T-helper 9 cell (primary cell): ENCODE results near the gene ARHGAP4.

Source experiments
- DNase-seq: peaks from one replicate; pipeline ENCODE4 v3.0.0-alpha.2; 2020
- total RNA-seq, 2 donors: gene quantifications; one replicate each; lab custom pipeline; 2026; lab: John Stamatoyannopoulos, UW

The ARHGAP4 gene
- 255 to 485 reads per million in 2 donors for total RNA-seq

DNA sequence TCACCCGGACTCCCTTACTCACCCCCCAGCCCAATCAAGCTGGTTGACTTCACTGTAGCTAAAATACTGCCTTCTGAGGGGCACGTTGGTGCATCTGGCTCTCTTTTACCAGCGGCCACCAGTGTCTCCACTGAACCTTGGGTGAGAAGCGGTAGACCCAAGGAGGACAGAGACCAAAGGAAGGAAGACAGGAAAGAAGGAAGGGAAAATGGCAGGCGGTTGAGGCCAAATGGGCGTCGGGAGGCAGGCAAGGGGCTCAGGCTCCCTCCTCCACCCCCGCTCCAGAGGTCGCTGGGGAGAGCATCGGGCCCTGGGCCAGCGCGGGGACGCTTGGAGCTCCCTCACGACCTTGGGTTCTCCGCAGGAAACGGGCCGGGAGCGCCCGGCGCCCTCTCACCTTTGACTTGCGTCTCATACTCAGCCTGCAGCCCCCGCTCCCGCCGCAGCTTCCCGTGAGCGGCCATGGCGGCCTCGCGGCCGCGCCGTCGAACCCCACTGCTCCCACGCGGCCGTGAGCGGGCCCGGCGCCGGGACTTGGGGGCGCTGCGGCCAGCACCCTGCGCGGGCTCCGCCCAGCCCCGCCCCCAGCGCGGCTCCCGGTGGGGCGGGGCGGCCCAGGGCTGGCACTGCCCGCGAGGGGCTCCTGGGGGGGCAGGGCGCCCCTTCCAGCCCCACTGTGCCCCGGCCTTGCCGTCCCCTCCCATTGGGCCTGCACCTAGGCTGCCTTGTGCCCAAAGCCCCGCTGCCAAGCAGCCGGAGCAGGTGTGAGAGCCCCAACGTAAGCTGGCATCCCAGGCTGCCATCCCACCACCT lies at the start of gene ARHGAP4:
ARHGAP4 (minus strand) TSS at position 526 of the 813 bp plus-strand sequence; CDS start at position 464, 62 bp downstream.
- peak; percentile 32 for DNase-seq

DNA sequence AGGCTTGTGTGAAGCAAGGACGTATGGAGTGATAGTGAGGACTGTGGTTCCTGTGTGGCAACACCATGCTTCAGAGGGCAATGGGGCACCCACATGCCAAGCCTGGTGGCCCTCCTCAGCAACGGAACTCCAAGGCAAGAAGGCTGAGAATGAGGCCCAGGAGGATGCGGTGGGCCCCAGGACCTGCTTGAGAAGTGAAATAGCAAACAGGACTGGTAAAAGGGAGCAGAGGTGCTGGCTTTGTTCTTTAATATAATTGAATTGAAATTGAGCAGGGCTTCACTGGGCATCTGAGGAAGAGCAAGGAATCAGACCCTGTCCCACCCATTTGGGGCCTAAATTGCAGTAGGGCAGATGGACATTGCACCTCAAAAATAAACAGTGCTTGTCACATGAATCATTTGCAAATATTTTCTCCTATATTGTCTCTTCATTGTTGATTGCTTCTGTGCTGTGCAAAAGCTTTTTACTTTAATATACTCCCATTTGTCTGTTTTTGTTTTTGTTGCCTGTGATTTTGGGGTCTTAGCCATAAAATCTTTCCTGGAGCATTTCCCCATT lies 48.7 kb upstream of the ARHGAP4 start:
- DNase-seq = no peak

DNA sequence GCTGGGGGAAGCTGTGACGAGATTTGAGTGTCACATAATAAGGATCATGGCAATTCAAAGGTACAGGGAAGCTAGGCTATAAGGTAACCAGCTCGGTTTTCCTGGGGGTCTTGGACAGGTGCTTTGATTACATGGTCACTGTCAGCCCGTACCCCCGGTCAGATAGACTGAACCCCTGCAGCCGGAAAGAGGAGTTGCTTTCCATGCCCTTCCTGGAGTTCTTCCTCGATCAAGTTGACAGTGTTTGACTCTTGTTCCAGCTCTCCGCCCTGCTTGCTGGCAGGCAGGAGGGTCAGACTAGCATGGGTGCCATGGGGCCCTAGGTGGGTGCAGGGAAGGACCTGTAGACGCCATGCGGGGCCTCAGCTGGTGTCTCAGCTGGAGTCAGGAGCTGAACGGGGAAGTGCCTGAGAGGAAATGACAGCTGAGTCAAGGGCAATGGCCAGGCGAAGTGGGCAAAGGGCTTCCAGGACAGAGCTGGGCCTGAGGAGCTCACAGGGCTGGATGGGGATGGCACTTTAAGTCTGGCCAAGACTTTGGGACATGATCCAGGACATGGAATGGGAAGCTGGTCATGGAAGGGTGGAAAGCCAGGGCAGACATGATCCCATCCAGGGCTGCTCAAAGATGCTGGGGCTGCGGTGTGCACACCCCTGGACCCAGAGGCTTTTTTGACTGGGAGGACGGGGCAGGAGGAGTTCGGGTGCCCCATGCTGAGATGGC lies 48.1 kb upstream of the ARHGAP4 start:
- DNase-seq = no peak

DNA sequence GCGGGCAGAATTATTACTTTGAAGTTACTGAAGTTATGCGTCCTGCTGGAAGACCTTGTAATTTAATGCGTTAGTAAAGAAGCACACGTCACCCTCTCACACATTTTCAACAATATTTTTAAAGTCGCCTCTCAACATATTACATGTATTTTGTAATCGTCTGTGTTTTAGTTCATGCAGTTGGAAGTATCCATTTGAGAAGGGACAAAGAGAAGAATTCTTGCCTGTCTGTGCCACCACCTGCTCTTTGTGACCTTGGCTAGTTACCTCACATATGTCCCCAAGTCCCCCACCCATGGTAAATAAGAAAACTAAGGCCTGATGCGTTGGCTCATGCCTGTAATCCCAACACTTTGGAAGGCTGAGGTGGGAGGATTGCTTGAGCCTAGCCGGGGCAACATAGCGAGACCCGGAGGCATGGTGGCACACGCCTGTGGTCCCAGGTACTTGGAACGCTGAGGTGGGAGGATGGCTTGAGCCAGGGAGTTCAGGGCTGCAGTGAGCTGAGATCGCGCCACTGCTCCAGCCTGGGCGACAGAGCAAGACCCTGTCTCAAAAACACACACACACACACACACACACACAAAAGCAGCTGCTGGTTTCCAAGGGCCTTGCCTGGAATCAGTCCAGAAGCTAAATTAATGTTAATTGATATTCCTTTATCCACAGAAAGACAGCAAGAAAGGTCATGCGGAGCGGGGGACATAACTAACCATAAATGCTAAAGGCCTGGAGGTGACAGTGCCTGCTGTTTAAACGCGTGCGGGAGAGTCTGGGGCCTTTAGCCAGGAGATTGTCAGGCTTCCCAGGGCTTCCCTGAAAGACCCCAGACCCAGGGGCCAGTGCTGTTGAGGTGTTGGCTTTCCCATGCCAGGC lies 47.3 kb upstream of the ARHGAP4 start:
- DNase-seq = no peak

DNA sequence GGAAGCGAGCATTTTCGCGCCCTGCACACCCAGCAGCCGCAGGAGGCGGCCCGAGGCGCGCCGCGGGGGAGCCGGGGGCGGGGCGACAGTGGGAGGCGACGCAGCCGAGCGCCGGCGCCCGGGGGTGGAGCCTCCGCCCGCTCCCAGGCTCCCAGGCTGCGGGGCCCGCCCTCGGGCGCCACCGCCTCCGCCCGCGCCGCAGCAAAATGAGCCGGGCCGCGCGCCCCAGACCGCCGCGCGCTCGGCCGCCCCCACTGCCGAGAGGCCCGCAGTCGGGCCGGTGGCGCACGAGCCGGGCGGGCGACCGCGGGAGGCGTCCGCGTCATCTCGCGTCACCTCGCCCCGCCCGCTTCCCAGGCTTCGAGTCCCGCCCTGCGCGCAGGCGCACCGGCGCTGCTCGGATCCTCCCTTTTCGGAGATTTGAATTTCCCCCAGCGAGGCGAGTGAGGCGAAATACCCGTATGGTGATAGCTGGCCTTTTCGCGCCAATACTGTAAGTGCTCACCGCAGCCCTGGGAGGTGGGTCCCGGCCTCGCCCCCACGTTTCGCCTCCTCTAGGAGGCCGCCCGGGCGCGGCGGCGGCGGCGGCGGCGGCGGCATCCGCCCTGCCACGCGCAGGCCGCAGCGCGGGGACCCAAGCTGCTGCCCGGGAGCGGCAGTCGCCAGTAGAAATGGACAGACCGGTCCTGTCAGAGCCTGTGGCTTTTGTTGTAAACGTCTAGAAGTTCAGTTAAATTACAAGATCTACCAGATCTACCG lies 46.5 kb upstream of the ARHGAP4 start, which contains the start of gene TMEM187:
TMEM187 (plus strand) TSS at position 387 of the 759 bp plus-strand sequence. CDS start 9,309 bp downstream, outside the sequence.
- peak; percentile 84 for DNase-seq

DNA sequence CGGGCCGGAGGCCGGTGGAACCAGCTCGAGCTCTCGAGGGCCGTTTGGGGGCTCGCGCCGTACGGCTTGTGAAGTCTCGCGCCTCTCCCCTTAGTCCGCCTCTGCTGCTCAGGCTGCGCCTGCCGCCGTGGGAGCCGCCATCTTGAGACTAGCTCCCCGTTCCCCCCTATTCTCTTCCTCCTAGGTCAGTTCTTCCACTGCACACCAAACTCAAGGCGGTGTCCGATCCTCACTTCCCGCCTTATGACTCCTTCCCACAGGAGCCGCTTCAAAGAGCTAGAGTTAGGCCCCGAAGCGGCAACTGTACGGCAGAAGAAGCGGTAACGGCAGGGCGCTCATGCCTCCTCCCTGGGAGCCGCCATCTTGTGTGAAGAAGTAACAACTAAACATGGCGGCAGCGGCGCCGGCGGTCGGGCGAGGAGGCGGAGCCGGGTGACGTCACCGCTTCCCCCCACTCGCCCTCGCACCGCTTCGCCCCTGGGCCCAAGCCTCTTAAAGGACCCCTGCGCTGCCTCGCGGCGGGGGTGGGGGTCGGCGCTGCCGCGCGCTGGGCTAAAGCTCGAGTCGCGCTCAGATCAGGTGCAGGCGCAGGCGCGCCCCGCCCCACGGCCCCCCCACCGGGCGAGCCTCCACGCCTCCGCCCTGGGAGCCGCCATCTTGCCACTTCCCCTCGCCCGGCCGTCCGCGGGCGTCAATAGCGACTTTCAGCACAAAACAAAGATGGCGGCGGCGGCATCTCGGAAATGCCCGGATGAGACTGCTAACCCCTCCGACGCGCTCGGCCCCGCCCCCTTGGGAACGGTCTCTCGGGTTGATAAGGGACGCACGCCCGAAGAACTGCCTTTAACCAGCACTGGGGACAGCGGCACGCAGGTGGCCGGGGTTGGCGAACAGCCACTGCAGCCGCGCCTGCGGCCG lies 45.6 kb upstream of the ARHGAP4 start, which contains the start of gene HCFC1:
HCFC1 (minus strand) TSS at position 369 of the 918 bp plus-strand sequence. CDS start 978 bp downstream, outside the sequence.
- DNase-seq = peak; percentile 88

DNA sequence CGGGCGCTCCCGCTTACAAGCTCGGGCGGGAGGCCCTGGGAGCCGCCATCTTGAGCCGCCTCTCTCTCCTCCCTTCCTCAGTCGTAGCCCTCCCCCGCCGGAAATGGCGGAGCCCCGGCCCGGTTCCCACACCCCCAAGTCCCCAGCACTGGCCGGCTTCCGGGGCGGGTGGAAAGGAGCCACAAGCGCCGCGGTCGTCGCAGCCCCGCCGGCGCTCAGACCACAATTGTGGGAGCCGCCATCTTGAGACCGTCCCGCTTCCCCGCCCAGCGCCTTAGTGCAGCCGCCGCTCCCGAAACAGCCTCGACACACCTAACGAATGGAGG lies 45.0 kb upstream of the ARHGAP4 start:
- DNase-seq = peak; percentile 86

DNA sequence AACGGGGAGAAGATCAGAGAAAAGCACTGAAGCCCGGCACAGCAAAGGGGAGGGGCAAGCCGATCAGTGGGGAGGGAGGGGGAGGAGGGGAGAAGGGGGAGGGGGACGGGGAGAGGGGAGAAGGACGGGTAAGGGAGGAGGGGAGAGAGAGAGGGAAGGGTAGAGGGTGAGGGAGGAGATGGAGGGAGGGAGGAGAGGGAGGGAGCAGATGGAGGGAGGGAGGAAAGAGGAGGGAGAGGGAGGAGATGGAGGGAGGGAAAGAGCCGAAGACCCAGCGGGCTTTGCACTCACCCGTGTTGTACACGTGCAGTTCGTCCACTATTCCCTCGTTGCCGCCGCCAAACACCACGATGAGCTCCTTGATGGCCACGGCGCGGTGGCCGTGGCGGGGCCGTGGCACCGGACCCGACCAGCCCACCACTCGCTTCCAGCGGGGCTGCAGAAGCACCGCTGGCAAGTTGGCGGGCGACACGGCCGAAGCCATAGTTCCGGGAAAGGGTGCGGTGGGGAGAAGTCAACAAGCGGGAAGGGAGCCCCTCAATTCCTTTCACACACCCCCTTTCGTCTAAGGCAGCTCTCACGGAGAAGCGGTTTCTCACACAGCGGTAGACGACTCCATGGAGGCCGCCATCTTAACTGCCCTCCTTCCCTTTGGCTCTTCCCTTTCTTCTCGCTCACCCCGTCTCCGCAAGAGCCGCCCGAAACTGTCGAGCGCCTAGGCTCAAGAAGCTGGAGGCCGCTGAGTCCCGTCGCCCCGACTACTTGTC lies 44.5 kb upstream of the ARHGAP4 start:
- DNase-seq = no peak

DNA sequence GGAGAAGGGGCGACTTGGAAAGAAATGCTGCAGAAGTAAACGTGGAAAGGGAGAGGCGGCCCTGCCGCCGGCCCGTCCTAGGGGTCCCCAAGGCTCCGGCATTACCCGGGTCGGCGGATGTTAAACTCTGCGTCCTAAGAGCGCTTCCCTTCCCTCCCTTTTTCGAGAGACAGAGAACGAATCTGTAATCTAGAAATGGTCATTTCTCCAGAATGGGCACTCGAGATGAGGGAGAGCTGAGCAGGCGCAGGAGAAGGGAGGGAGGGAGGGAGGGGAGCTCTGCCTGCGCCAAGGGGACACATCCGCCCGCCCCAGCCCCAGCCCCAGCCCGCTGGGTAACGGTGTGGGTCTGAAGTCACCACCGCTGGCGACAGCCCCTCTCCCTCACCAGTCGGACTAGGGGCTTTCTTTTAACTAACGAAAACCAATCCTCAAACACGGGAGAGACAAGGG lies 43.9 kb upstream of the ARHGAP4 start:
- no peak for DNase-seq

DNA sequence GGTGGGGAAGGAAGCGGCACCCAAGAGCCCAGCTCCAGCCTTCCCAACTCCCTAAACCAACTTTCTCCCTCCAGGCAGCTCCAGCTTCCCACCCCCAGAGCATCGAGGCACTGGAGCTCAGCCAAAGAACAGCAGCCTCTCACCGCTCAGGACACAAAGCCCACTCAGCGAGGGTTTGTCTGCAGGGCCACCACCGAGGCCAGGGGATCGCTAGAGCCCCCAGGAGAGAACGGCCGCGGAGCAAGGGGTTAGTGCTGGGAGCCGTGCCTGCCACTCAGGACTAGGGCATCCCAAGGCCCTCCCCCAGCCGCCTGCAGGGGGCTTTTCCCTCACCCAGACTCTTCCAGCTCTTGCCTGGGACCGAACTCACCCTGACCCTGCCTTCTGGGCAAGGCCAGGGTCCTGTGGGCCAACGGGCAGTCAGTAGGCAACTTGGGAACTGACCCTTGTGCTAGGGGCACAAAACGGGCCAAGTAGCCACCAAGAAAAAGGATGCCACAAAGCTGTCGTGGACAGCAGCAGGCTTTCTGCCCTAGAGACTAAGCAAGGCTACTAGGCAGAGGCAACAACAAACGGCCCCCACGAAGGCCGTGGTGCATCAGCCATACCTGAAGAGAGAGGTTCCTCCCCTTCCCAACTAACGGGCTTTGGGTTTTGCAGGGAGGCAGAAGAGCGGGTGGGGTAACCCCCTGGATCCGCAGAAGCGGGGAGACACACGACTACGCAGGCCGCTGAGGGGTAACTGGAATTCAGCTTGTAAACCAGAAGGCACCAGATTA lies 43.2 kb upstream of the ARHGAP4 start:
- no peak for DNase-seq

DNA sequence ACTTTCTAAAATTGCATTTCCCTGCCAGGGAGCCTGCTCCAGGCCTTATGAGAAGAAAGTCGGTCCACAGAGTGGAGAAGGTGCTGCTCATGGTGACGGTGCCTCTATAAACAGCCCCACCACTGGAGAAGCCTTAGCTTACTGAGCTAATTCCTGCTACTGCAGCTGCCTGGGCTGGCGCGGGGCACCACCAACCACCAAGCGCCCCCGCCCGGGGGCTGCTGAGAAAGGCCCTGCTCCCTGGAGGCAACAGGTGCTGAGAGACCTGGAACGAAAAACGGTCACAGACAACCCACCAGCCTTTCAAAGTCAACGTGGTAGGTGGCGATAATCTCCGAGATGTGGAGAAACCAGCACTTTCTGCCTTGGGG lies 42.7 kb upstream of the ARHGAP4 start:
- no peak for DNase-seq

DNA sequence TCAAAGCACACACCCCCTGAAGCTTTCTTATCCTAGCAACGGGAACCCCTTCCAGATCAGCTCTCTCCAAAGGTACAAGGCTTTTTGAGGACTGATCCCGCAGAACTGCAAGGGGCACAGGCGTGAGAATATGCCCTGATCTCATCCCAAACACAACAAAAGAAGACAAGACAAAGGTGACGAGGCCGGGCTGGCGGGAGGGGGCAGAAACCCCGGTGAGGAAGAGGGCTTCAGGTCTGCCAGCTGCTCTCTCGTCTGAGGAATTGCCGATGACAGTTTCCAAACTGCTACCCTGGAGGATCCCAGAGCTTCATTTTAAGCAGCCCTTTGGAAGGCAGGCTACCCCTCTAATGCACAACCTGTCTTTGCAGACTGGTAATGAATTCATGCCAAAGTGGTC lies 42.2 kb upstream of the ARHGAP4 start:
- DNase-seq = no peak

DNA sequence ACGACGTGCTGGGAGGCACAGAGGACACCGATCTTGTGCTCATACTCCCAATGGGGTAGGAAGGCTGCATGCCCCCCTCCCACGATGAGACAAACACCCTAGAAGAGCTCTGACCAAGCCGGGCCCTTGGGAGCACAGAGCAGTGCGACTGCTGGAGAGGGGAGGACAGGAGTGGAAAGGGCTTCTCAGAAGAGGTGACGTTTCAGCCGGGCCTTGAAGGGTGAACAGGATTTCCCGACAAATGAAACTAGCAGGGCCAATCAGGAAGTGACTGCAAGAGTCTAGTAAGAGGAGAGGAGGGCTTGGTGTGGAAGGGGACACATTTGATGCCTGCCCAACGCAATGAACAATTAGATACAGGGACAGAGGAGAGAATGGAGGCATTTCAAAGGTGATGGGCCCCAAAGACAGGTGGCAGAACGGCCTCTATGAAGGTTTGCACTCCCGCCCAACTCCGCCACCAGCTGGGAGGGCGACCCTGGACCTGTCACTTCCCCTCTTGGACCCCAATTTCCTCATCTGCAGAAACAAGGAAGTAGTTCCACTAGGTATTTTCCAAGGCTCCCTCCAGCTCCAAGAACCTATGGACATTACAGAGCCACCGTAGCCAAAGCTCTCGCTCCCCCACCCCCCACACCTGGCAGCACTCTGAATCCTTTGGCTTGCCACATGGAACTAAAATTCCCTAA lies 41.6 kb upstream of the ARHGAP4 start:
- no peak for DNase-seq

DNA sequence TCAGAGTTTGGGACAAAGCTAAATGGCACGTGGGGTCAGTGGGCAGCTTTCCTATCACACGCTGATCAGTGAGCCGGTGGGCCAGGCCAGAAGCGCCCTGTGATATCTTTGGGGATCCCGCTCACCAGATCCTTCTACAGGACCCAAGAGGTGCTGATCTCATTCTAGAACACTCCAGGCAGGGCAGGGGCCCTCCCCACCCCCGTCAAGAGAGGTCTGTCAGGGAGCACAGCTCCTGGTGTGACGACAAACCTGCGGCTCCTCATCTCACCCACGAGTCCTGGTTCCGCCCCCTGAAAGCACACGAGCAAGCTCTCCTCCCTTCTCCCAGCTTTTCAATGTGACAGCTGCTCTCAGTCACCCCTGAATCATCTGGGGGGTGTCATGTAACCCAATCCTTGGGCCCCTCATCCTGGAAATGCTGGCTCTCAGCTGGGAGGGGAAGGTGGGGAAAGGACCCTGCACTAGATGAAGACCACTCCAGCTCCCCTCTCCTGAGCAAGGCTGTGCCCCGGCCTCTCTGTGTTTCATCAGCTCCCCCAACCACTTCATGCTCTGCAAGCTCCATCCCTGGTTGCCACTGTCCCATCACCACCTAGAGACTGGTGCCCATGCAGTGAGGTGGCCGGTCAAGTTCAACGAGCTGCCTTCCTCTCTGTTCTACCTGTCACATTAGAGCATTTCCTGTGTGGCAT lies 40.9 kb upstream of the ARHGAP4 start:
- DNase-seq = no peak

DNA sequence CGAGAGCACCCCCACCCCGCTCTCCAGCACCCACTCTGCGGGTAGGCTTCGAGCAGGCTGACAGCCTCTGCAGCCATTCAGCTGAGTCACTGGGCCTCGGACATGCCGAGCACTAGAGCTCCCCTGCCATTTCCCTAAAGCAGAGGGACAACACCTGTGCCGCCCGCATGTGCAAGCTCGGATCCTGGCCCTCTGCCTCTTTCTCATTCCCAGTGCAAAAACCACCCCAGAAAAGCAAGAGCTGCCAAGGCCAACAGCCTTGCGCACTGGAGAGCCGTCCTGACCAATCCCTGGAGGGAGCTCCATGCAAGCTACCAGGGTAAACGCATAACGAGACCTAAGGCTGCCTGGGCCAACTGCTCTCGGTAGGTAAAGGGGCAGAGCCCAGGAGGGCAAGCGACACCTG lies 40.2 kb upstream of the ARHGAP4 start:
- DNase-seq = no peak

DNA sequence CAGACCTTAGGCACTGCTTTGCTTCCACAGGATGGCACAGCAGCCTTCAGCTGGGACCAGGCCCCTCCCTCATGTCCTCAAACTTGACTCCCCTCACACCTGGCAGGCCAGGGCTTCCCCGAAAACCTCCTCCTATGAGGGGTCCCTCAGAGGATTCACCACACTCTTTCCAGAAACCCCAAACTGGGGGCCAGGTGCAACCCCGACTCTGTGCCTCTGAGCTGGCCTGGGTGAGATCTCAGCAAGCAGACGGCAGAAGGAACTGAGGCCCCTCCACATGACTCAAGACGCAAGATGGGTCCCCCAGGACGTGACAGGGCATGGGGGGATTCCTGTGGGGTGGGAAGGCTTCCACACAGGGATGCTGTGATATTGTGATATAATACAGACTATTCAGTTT lies 39.3 kb upstream of the ARHGAP4 start:
- DNase-seq = no peak

DNA sequence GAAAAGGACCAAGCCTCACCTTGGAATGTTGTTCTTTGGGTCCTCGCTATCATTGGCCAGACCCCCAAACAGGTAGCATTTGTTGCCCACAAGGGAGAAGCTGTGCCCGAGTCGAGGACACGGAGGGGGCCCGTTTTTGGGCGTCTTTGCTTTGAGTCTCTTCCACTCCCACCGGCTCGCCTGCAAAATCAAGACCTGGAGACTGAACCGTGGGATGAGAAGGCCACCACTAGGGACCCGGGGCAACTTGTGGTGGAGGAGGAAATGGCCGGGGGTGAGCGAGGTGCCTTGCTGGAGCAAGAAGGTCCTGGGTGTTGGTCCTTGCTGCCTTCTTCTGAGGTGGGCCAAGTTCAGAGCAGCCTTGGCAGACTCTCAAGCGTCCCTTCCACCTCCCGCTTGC lies 38.0 kb upstream of the ARHGAP4 start:
- DNase-seq = no peak

DNA sequence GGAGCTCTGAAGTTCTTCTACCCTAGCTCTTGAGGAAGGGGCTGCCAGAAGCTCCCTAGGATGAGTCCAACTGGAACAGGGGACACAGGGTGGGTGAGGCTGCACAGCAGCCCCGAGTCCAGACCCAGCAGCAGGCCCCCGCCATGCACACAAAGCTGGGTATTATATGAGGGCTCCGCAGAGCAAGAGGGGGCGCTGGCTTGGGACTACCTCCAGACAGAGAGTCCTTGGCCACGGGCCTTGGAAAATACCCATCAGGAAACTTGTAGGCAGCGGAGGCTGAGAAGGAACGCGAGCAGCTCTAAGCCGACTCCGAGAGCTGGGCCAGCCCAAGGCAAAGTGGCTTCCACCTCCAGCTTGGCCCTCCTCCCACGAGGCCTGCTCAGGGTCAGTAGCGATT lies 37.5 kb upstream of the ARHGAP4 start:
- no peak for DNase-seq
